HG03469 (cell line): Measurements from ENCODE around the gene ATAD3A.

Experiments
- ATAC-seq: cut with Tn5 transposase; IDR thresholded peaks from one replicate; pipeline ENCODE4 v1.9.1; 2021; ENCODE audit warnings: mild to moderate bottlenecking, moderate library complexity, moderate number of reproducible peaks; ENCODE audit not compliant: unreplicated experiment

Gene ATAD3A

DNA sequence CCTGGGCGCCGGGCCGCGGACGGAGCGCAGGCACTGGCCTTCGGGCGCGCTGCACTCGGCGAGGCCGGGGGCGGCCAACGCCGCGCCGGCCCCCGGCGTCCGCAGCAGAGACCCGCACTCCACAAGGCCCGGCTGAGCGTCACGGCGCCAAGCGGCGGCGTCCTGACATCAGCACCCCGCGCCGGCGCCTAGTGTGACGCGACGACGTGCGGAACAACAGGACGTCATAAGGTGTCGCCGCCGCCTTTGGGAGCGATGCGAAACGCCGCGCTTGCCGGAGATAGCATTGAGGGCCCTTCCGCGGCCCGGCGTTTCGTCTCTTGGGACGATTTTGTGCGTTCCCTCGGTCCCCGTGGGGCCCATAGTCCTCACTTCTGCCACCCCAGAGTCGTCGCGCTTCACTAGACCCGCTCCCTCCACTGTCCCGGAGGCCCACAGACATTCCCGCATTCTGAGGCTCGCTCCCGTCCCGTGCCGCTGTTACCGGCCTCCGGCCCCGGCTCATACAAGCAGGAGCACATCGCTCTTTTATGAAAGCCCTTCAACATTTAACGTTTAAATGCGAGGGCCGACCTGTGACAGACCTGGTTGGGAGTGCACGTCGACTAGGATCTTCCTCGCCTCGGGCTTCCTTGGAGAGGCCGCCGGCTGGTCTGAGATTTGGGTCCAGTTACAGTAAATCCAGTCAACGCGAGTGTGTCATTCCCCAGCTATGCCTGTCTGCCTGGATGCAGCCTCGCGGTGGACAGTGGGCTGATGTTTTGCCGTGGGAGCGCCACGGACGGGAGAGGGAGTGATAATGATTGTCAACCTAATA, 63.0 kb downstream of the ATAD3A start, which contains the start of gene SSU72:
SSU72 (minus strand) TSS at position 143 of the 817 bp plus-strand sequence. CDS start 306 bp downstream, outside the sequence.
- ATAC-seq, result peak; percentile 63

DNA sequence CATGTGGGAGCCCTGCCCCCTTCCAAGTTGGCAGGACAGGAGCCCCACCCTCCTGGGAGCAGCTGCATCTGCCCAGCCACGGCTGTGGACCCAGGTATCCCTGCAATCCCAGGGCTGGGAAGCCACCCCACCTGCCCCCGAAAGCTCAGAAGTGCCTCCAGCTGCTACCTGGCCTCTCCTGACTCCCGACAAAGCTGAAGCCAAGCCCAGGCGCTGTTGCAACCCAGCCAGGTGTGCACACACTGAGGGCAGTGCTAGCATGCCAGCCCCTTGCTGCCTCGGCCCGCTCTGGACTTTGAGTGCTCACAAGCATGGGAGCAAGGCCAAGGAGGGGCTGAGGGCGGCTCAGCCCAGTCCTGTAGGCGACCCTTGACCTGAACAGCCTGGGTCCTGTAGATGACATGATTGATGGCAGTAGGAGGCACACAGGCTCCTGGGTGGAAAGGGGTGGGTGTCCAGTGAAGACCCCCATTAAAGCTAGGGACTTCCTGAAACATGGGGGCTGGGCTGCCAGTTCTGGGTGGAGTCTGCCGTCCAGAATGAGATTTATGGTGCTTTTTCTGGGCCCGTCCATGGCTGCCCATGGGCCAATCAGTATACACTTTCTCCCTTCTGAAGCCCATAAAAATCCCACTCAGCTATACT, 65.5 kb downstream of the ATAD3A start:
- ATAC-seq, result no peak

GRCh38 chr1:1578371-1578940, 66.5 kb downstream of the ATAD3A start:
- no peak for ATAC-seq

DNA sequence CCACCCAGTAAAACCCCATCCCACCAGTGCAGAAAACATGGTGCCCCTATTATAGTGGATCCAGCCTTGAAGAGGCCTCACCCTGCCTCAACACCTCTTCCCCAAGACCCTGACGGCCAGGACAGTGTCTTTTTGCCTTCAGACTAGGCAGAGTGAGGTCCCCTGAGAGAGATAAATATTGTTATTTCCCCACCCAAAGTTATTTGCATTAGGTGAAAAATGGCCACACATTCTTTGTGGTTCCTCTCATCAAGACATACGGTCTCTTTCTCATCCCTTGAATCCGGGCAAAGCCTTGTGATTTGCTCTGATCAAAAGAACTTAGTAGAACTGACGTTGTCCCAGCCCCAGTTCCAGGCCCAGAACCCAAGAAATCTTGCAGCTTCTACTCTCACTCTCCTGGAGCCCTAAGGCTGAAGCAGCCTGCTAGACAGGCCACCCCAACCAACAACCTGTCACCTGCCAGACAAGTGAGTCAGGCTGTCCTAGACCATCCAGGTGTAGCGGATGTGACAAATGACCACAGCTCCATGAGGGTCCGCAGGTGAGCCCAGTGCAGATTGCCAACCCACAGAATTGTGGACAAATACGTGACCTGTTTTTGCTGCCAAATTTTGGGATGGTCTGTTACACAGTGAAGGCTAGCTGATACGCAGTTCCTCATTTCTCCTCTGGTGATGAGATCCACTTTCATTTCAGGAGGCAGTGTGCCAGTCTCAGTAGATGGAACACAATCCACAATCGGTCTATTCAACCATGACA, 70.8 kb downstream of the ATAD3A start:
- no peak for ATAC-seq

GRCh38 chr1:1583347-1584010, 71.5 kb downstream of the ATAD3A start:
- ATAC-seq, result no peak
